ENCODE data around the gene NRSN1. TPM values are rescaled to one million over a fixed set of nuclear protein-coding genes. Genes with fewer than 3 reads are reported as not detected.

Gene NRSN1
- total and polyA plus RNA-seq, 2 of the 13 experiments (the other 11 are each of a cell fraction or from before 2014, with no cell fraction given) = not detected

DNA sequence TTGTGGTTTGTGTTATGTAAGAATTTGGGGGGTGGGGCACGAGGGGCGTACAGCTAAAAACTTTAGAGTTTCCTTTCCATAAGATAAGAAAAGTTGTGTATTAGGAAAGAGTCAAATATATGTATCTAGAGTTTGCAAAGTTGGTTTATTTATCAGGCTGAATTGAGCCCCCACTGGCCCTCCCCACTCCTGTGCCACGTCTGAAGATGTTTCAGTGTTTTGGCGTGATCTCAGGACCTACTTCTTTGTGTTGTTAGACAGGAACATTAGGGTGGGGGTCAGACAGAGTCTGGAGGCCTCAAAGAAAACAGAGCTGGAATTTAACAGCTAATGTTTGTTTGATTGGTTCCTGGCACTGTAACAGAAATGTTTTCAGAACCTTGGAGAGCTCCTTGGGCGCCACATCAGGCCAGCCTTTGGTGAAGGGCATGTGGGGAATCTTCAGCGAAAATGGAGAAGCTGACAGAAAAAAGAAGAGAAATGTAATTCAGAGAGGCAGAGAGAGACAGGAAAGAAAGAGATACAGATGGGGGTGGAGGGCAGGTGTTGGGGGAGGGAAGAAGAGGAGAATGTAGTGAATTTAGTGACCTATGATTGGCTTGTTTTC, 674 bp downstream of the NRSN1 start (continued):
- TF ChIP-seq, protein P1, sequence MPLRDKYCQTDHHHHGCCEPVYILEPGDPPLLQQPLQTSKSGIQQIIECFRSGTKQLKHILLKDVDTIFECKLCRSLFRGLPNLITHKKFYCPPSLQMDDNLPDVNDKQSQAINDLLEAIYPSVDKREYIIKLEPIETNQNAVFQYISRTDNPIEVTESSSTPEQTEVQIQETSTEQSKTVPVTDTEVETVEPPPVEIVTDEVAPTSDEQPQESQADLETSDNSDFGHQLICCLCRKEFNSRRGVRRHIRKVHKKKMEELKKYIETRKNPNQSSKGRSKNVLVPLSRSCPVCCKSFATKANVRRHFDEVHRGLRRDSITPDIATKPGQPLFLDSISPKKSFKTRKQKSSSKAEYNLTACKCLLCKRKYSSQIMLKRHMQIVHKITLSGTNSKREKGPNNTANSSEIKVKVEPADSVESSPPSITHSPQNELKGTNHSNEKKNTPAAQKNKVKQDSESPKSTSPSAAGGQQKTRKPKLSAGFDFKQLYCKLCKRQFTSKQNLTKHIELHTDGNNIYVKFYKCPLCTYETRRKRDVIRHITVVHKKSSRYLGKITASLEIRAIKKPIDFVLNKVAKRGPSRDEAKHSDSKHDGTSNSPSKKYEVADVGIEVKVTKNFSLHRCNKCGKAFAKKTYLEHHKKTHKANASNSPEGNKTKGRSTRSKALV (CRISPR knock-in tag; IDR thresholded peaks at IDR 0.05) = peak; percentile 92
- TF ChIP-seq ZNF558 (CRISPR knock-in tag; IDR thresholded peaks at IDR 0.05; ENCODE audit: borderline replicate concordance) (no peak), ZNF607 (CRISPR knock-in tag; IDR thresholded peaks at IDR 0.05; ENCODE audit: borderline replicate concordance) (peak; percentile 98), PTBP1 (IDR thresholded peaks at IDR 0.05; ENCODE audit: low read depth, low read length, poor library complexity, severe bottlenecking) (no peak), SNRNP70 (IDR thresholded peaks at IDR 0.05; ENCODE audit: low read depth, low read length) (no peak), ATF7 (IDR thresholded peaks at IDR 0.05) (no peak), ATF7 (CRISPR knock-in tag; IDR thresholded peaks at IDR 0.05) (no peak), CAMTA2 (CRISPR knock-in tag; IDR thresholded peaks at IDR 0.05; ENCODE audit: borderline replicate concordance) (no peak), ZNF75D (CRISPR knock-in tag; IDR thresholded peaks at IDR 0.05; ENCODE audit: borderline replicate concordance) (no peak), ZNF572 (CRISPR knock-in tag; IDR thresholded peaks at IDR 0.05) (0 out of 2 replicates have a peak, but pooled peaks have one; percentile 37), ZNF546 (CRISPR knock-in tag; conservative IDR thresholded peaks at IDR 0.05) (no peak), FOXM1 (CRISPR knock-in tag; IDR thresholded peaks at IDR 0.05) (0 out of 2 replicates have a peak, but pooled peaks have one; percentile 42), NR2F6 (IDR thresholded peaks at IDR 0.05) (no peak), NR2F6 (CRISPR knock-in tag; IDR thresholded peaks at IDR 0.05) (peak; percentile 48; the same call in 1 of the 2 replicates), HNRNPK (IDR thresholded peaks at IDR 0.05; ENCODE audit: low read depth, low read length, poor library complexity, severe bottlenecking) (no peak), TARDBP (CRISPR knock-in tag; IDR thresholded peaks at IDR 0.05) (no peak; the same call in 1 of the 2 replicates), HMGA1 (CRISPR knock-in tag; conservative IDR thresholded peaks at IDR 0.05) (no peak)
- TF ChIP-seq, protein P2, sequence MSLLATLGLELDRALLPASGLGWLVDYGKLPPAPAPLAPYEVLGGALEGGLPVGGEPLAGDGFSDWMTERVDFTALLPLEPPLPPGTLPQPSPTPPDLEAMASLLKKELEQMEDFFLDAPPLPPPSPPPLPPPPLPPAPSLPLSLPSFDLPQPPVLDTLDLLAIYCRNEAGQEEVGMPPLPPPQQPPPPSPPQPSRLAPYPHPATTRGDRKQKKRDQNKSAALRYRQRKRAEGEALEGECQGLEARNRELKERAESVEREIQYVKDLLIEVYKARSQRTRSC (CRISPR knock-in tag; IDR thresholded peaks at IDR 0.05; ENCODE audit: low read depth) = 0 out of 2 replicates have a peak, but pooled peaks have one; percentile 72
- TF ChIP-seq, protein P3, sequence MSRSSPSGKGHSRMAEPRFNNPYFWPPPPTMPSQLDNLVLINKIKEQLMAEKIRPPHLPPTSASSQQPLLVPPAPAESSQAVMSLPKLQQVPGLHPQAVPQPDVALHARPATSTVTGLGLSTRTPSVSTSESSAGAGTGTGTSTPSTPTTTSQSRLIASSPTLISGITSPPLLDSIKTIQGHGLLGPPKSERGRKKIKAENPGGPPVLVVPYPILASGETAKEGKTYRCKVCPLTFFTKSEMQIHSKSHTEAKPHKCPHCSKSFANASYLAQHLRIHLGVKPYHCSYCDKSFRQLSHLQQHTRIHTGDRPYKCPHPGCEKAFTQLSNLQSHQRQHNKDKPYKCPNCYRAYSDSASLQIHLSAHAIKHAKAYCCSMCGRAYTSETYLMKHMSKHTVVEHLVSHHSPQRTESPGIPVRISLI (CRISPR knock-in tag; IDR thresholded peaks at IDR 0.05; ENCODE audit: borderline replicate concordance) = no peak; the same call in 1 of the 2 replicates
- TF ChIP-seq, protein P4, sequence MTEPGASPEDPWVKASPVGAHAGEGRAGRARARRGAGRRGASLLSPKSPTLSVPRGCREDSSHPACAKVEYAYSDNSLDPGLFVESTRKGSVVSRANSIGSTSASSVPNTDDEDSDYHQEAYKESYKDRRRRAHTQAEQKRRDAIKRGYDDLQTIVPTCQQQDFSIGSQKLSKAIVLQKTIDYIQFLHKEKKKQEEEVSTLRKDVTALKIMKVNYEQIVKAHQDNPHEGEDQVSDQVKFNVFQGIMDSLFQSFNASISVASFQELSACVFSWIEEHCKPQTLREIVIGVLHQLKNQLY (CRISPR knock-in tag; IDR thresholded peaks at IDR 0.05) = 0 out of 2 replicates have a peak, but pooled peaks have one; percentile 34
- TF ChIP-seq, protein P5, sequence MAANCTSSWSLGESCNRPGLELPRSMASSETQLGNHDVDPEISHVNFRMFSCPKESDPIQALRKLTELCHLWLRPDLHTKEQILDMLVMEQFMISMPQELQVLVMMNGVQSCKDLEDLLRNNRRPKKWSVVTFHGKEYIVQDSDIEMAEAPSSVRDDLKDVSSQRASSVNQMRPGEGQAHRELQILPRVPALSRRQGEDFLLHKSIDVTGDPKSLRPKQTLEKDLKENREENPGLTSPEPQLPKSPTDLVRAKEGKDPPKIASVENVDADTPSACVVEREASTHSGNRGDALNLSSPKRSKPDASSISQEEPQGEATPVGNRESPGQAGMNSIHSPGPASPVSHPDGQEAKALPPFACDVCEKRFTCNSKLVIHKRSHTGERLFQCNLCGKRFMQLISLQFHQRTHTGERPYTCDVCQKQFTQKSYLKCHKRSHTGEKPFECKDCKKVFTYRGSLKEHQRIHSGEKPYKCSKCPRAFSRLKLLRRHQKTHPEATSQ (CRISPR knock-in tag; IDR thresholded peaks at IDR 0.05; ENCODE audit: borderline replicate concordance) = peak; percentile 77; the same call in 1 of the 2 replicates
- TF ChIP-seq, protein P6, sequence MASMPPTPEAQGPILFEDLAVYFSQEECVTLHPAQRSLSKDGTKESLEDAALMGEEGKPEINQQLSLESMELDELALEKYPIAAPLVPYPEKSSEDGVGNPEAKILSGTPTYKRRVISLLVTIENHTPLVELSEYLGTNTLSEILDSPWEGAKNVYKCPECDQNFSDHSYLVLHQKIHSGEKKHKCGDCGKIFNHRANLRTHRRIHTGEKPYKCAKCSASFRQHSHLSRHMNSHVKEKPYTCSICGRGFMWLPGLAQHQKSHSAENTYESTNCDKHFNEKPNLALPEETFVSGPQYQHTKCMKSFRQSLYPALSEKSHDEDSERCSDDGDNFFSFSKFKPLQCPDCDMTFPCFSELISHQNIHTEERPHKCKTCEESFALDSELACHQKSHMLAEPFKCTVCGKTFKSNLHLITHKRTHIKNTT (CRISPR knock-in tag; IDR thresholded peaks at IDR 0.05) = no peak
- TF ChIP-seq, protein P7, sequence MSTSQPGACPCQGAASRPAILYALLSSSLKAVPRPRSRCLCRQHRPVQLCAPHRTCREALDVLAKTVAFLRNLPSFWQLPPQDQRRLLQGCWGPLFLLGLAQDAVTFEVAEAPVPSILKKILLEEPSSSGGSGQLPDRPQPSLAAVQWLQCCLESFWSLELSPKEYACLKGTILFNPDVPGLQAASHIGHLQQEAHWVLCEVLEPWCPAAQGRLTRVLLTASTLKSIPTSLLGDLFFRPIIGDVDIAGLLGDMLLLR (CRISPR knock-in tag; IDR thresholded peaks at IDR 0.05) = peak; percentile 66
